ENCODE results near the gene TXNIP.
A peak's percentile ranks its signal among the peaks of the same experiment; 100 is the strongest.

The TXNIP gene

GRCh38 chr1:145960468-145961108 lies 35.8 kb downstream of the TXNIP start:
- Mint-ChIP-seq H3K27ac (peak overlapping the region; percentile 92 to 93), H3K27me3 (no peaks in the 10 kb centered on the region), H3K36me3 (ENCODE audit: insufficient read depth) (peaks cover 10% of the 10 kb centered on the region), H3K4me1 (ENCODE audit: low read depth in 2 of 2) (peaks cover 69 to 70% of the 10 kb centered on the region in 2 donors), H3K9me3 (no peaks in the 10 kb centered on the region), H3K4me3 (peak overlapping the region; percentile 96 to 99)
- ATAC-seq (replicated peaks) (no peak), DNase-seq (peak in 1 of 3 experiments; percentile 31)

GRCh38 chr1:145959957-145960467 lies 36.4 kb downstream of the TXNIP start:
- Mint-ChIP-seq H3K36me3 (ENCODE audit: insufficient read depth) (peaks cover 10% of the 10 kb centered on the region), H3K27ac (peak overlapping the region in 1 of 2 donors; percentile 58), H3K27me3 (no peaks in the 10 kb centered on the region), H3K4me3 (peak overlapping the region; percentile 96 to 99), H3K9me3 (no peaks in the 10 kb centered on the region), H3K4me1 (ENCODE audit: low read depth in 2 of 2) (peaks cover 72 to 73% of the 10 kb centered on the region in 2 donors)
- ATAC-seq (replicated peaks) (no peak), DNase-seq (no peak)

- Mint-ChIP-seq H3K27ac (peak overlapping the region; percentile 5 to 58), H3K4me3 (peak overlapping the region; percentile 96 to 99), H3K9me3 (no peaks in the 10 kb centered on the region)
Observed at GRCh38 chr1:145959333-145959732, 37.0 kb downstream of the TXNIP start.

GRCh38 chr1:145958734-145959133 lies 37.6 kb downstream of the TXNIP start:
- no peaks in the 10 kb centered on the region for H3K27me3 Mint-ChIP-seq

More at GRCh38 chr1:145959333-145959732, 37.0 kb downstream of the TXNIP start:
- Mint-ChIP-seq H3K4me1 (ENCODE audit: low read depth in 2 of 2) (peaks cover 73 to 77% of the 10 kb centered on the region in 2 donors), H3K36me3 (ENCODE audit: insufficient read depth) (peaks cover 10% of the 10 kb centered on the region), H3K27me3 (no peaks in the 10 kb centered on the region)
- no peak for ATAC-seq (replicated peaks)
- no peak for DNase-seq

GRCh38 chr1:145957443-145958319 lies 38.7 kb downstream of the TXNIP start, which contains the start of gene LIX1L:
Gene LIX1L (minus strand): TSS chr1:145958017. CDS start chr1:145957927, 90 bp downstream.
- peaks cover 64 to 72% of the 10 kb centered on the region in 2 donors for H3K4me1 Mint-ChIP-seq (ENCODE audit: low read depth in 2 of 2)

More at GRCh38 chr1:145958734-145959133, 37.6 kb downstream of the TXNIP start:
- peaks cover 71 to 77% of the 10 kb centered on the region in 2 donors for H3K4me1 Mint-ChIP-seq (ENCODE audit: low read depth in 2 of 2)
- peak overlapping the region in 1 of 2 donors; percentile 67 for H3K27ac Mint-ChIP-seq
- H3K36me3 Mint-ChIP-seq (ENCODE audit: insufficient read depth), result peaks cover 10% of the 10 kb centered on the region
- H3K4me3 Mint-ChIP-seq, result peak overlapping the region in 1 of 2 donors; percentile 90
- ATAC-seq (replicated peaks) (no peak), DNase-seq (no peak)
- no peaks in the 10 kb centered on the region for H3K9me3 Mint-ChIP-seq

GRCh38 chr1:145956781-145957442 lies 39.5 kb downstream of the TXNIP start:
- Mint-ChIP-seq H3K9me3 (no peaks in the 10 kb centered on the region), H3K4me3 (peak overlapping the region; percentile 82 to 90), H3K4me1 (ENCODE audit: low read depth in 2 of 2) (peaks cover 62 to 71% of the 10 kb centered on the region in 2 donors), H3K27ac (peak overlapping the region; percentile 67 to 90), H3K27me3 (no peaks in the 10 kb centered on the region), H3K36me3 (ENCODE audit: insufficient read depth) (peaks cover 17% of the 10 kb centered on the region)
- DNase-seq (no peak), ATAC-seq (replicated peaks) (no peak)

More at GRCh38 chr1:145957443-145958319, 38.7 kb downstream of the TXNIP start, which contains the start of gene LIX1L:
- peaks cover 16% of the 10 kb centered on the region for H3K36me3 Mint-ChIP-seq (ENCODE audit: insufficient read depth)
- ATAC-seq (replicated peaks) (peak; percentile 85), DNase-seq (peak; percentile 92 to 94 (median 94))
- no peaks in the 10 kb centered on the region for H3K27me3 Mint-ChIP-seq
- peak within 1 kb of the TSS; percentile 82 to 90 for H3K4me3 Mint-ChIP-seq
- H3K9me3 Mint-ChIP-seq, result no peaks in the 10 kb centered on the region
- peak within 1 kb of the TSS; percentile 67 to 90 for H3K27ac Mint-ChIP-seq

- Mint-ChIP-seq H3K36me3 (ENCODE audit: insufficient read depth) (peaks cover 20% of the 10 kb centered on the region), H3K4me3 (peak overlapping the region; percentile 82 to 90), H3K4me1 (ENCODE audit: low read depth in 2 of 2) (peaks cover 60 to 73% of the 10 kb centered on the region in 2 donors), H3K27ac (peak overlapping the region; percentile 67 to 90), H3K9me3 (no peaks in the 10 kb centered on the region), H3K27me3 (no peaks in the 10 kb centered on the region)
- no peak for ATAC-seq (replicated peaks)
- DNase-seq, result no peak
Observed at GRCh38 chr1:145956361-145956760, 40.0 kb downstream of the TXNIP start.

- H3K4me3 Mint-ChIP-seq, result peak overlapping the region in 1 of 2 donors; percentile 90
- H3K9me3 Mint-ChIP-seq, result no peaks in the 10 kb centered on the region
- peak overlapping the region in 1 of 2 donors; percentile 42 for H3K27ac Mint-ChIP-seq
- peaks cover 58 to 72% of the 10 kb centered on the region in 2 donors for H3K4me1 Mint-ChIP-seq (ENCODE audit: low read depth in 2 of 2)
- H3K36me3 Mint-ChIP-seq (ENCODE audit: insufficient read depth), result peaks cover 20% of the 10 kb centered on the region
- ATAC-seq (replicated peaks) (no peak), DNase-seq (no peak)
- H3K27me3 Mint-ChIP-seq, result no peaks in the 10 kb centered on the region
Observed at GRCh38 chr1:145955436-145955835, 40.9 kb downstream of the TXNIP start.

GRCh38 chr1:145953861-145954260 lies 42.5 kb downstream of the TXNIP start:
- Mint-ChIP-seq H3K4me3 (peak overlapping the region in 1 of 2 donors; percentile 34), H3K4me1 (ENCODE audit: low read depth in 2 of 2) (peaks cover 58 to 70% of the 10 kb centered on the region in 2 donors), H3K27ac (peak overlapping the region; percentile 52 to 71), H3K9me3 (no peaks in the 10 kb centered on the region), H3K36me3 (ENCODE audit: insufficient read depth) (peaks cover 18% of the 10 kb centered on the region), H3K27me3 (no peaks in the 10 kb centered on the region)
- ATAC-seq (replicated peaks) (no peak), DNase-seq (no peak)

GRCh38 chr1:145952903-145953302 lies 43.5 kb downstream of the TXNIP start:
- peaks cover 13% of the 10 kb centered on the region for H3K36me3 Mint-ChIP-seq (ENCODE audit: insufficient read depth)
- ATAC-seq (replicated peaks) (no peak), DNase-seq (no peak)
- peaks cover 52 to 64% of the 10 kb centered on the region in 2 donors for H3K4me1 Mint-ChIP-seq (ENCODE audit: low read depth in 2 of 2)
- peak overlapping the region in 1 of 2 donors; percentile 71 for H3K27ac Mint-ChIP-seq
- H3K4me3 Mint-ChIP-seq, result peak overlapping the region in 1 of 2 donors; percentile 34
- no peaks in the 10 kb centered on the region for H3K27me3 Mint-ChIP-seq
- no peaks in the 10 kb centered on the region for H3K9me3 Mint-ChIP-seq

GRCh38 chr1:145951526-145951925 lies 44.9 kb downstream of the TXNIP start:
- Mint-ChIP-seq H3K4me3 (no peak overlapping the region), H3K27me3 (no peaks in the 10 kb centered on the region), H3K9me3 (no peaks in the 10 kb centered on the region), H3K4me1 (ENCODE audit: low read depth in 2 of 2) (peaks cover 45 to 56% of the 10 kb centered on the region in 2 donors), H3K36me3 (ENCODE audit: insufficient read depth) (peaks cover 10% of the 10 kb centered on the region), H3K27ac (peak overlapping the region; percentile 6 to 67)
- ATAC-seq (replicated peaks) (no peak), DNase-seq (no peak)

GRCh38 chr1:145949219-145949618 lies 47.2 kb downstream of the TXNIP start:
- Mint-ChIP-seq H3K4me3 (no peak overlapping the region), H3K4me1 (ENCODE audit: low read depth in 2 of 2) (peaks cover 31 to 39% of the 10 kb centered on the region in 2 donors), H3K36me3 (ENCODE audit: insufficient read depth) (peaks cover 26% of the 10 kb centered on the region), H3K27me3 (no peaks in the 10 kb centered on the region), H3K27ac (peak overlapping the region; percentile 6 to 45), H3K9me3 (no peaks in the 10 kb centered on the region)
- no peak for ATAC-seq (replicated peaks)
- no peak for DNase-seq

GRCh38 chr1:145947551-145947950 lies 48.8 kb downstream of the TXNIP start:
- no peak overlapping the region for H3K4me3 Mint-ChIP-seq
- ATAC-seq (replicated peaks) (no peak), DNase-seq (no peak)
- H3K27ac Mint-ChIP-seq, result peak overlapping the region; percentile 20 to 50
- H3K9me3 Mint-ChIP-seq, result no peaks in the 10 kb centered on the region
- peaks cover 26 to 28% of the 10 kb centered on the region in 2 donors for H3K4me1 Mint-ChIP-seq (ENCODE audit: low read depth in 2 of 2)
- no peaks in the 10 kb centered on the region for H3K27me3 Mint-ChIP-seq
- peaks cover 28% of the 10 kb centered on the region for H3K36me3 Mint-ChIP-seq (ENCODE audit: insufficient read depth)

All from effector memory CD8-positive, alpha-beta T cell (primary cell).